H4 (cell line): Measurements from ENCODE around the gene PZP. TPM values are rescaled to one million over a fixed set of nuclear protein-coding genes. Genes with fewer than 3 reads are reported as not detected.
A peak's percentile ranks its signal among the peaks of the same experiment; 100 is the strongest.

ENCODE experiments used
- DNase-seq: peaks from one replicate; pipeline ENCODE4 v3.0.0-alpha.2; 2015; ENCODE audit warnings: low spot score
- total RNA-seq: library from RNA; depleted of rRNA; stranded (reverse); fragments of >200 nt; shearing (Covaris generic); gene quantifications from 2 replicates; pipeline ENCODE4 v1.2.3, GENCODE V29; 2014

The PZP gene
- total RNA-seq, 1 experiment from 2014 or later: not detected

DNA sequence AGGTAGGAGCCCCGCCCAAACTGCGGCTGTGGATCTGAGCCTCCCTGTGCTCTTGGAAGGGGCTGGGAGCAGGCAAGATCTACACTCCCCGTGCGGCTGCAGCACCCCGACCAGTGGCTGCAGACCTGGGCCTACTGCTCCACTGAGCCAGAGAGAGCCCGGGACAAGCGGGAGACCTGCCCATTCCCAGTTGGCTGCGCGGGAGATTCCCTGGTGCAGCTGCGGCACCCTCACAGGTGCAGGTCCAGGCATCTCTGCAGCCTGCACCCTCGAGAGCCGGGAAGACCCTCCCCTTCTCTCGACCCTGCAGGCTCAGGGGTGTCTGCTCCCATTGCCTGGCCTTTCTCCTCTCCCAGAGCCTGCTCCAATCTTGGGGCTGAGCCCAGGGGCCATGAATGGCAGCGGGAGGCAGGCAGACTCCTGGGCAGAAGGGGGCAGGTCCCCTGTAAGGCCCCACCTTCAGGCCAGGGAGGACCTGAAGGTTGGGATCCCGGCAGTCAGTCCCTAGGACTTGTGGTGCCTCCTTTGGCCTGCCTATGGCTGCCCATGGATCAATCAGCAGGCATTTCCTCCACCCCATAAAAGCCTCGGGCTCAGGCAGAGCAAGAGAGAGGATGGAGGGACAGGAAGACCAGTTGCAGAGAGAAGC, 83.7 kb downstream of the PZP start:
- no peak for DNase-seq

DNA sequence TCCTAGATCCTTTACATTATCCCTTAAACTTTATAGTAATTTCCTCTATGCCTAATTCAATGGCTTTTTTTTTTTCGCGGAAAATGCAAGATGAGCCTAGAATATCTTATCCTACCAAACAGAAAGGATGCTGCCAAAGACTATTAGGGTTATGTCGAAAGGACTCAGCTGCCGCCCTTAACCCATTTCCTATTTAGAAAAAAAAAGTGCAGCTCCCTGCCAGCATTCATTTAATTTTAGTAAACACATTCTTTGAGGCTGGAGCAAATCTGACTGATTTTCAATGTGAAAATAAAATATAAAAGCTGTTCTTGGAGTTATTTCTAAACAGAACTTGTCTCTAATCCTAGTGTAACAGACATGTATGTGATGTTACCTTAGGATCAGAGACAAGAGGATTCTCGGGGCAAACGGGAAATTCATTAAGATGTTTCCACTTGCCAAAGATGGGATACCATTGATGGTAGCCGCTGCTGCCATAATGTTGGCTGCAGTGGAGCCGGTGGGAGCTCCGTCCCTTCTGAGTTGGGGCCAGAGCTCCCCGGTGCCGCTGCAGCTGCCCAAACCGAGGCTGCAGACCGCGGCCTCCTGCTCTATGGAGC, 84.3 kb downstream of the PZP start:
- no peak for DNase-seq

DNA sequence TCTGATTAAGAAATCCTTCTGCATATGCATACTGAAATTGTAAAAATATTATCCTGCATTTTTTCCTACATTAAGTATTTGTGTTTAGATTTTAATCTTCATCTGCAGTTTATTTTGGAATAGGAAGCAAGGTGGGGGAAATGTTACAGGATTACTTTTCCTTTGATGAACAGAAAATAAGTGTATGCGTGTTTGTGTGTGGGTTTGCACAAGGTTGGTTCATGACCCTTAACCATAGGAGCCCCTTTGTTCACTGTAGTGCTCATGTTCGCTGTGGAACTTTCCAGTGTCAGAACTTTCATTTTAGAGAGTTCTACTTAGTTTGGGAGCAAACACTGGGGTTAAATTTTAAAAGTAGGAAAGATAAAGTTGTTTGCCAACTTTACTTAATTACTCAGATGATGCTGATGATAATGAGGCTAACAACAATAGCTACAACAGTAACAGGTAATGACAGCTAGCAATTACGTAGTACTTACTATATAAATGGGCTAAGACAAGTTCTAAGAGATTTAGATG, 86.0 kb downstream of the PZP start:
- no peak for DNase-seq

DNA sequence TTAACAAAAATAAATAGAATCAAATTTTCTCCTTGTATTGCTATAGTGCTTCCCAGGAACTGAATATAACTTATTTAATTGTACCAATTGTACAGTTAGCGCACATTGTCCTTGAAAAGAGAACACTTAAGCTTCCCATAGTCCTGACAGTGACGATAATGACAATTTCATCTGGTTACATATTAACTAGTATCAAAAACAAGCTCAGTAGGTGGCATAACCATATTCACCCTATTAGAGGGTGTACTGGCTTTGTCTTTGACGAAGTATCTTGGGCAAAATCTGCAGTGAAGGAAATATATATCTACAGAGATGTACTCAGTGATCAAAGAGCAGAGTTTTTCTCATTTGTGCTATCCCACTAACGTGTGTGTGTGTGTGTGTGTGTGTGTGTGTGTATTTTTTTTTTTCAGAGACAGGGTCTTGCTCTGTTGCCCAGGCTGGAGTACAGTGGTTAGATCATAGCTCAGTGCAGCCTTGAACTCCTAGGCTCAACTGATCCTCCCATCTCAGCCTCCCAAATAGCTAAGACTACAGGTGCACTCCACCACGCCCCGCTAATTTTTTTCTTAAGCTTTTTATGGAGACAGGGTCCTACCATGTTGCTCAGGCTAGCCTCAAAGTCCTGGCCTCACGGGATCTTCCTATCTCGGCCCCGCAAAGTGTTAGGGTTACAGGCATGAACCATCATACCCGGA, 87.6 kb downstream of the PZP start:
- DNase-seq: no peak

DNA sequence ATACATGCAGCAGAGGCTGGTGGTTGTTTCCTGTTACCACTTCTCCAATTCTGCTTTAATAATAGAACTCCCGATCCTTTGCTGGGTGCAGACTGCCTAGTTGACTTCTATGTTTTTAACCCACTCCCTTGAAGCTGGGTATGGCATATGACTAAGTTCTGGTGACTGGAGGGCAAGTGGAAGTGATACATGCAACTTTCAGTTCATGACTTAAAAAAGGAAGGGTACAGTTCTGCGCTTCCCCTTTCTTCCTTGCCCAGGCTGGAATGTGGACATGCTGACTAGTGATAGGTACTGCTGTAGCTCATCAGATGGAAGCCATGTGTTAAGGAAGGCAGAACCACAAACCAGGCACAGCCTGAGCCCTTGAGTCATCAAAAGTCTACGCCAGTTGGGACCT, 90.0 kb downstream of the PZP start:
- DNase-seq: no peak

- DNase-seq: peak; percentile 62
Measured at GRCh38 chr12:9115731-9116559, 92.2 kb downstream of the PZP start, which contains the start of gene A2M. TSS of gene A2M (minus strand) at chr12:9115919. CDS start at chr12:9115849, 70 bp downstream.

DNA sequence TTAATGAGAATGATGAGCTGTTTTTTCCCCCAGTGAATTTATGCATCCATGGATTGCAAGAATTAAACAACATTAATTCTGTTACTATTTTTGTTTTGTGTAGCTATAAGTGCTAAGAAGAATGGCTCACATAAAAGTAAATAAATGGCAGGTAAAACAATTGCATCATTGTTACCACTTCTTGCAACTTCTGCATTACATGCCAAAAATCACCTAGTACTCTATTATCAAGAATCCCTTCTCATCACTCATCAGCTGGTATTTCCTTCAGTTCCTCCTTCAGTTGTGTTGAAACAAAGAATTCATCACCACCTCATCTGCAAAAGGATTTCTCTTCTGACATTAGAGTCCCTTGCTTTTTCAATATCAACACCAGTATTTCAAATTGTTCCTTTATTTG, 93.2 kb downstream of the PZP start:
- DNase-seq: no peak

DNA sequence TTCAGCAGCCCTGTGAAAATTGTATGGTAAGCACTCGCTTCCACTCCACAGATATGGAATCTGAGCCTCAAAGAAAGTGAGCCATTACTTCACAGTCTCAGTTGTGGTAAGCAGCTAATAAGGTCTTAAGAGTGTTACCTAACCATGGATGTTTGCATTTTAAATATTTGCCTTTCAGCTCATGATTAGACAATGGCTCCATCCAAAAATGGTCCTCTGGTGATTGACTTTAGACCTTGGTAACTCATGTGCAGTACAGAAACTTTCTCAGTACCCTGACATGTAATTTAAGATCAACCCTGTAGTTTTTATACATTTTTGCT, 94.2 kb downstream of the PZP start:
- no peak for DNase-seq

GRCh38 chr12:9113296-9113986, 94.8 kb downstream of the PZP start:
- DNase-seq: no peak

GRCh38 chr12:9112076-9112853, 95.9 kb downstream of the PZP start:
- DNase-seq: no peak

DNA sequence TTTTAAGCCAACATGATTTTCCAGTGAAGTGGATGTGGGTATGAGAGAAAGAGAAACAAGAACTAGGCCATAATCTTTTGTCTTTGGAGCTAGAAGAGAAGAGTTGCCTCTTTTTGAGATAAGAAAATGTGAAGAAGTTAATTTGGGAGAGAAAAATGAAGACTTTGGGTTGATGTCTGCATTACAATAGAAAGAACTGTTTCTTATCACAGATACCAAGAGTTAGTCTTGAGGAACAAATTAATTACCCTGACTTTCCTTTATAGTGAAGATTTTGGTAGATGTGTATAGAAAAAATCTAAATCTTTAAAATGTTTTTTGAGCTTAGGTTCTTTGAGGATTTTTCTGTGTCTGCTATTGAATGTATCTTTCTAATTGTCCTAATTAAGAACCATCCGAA, 96.7 kb downstream of the PZP start:
- DNase-seq: no peak

DNA sequence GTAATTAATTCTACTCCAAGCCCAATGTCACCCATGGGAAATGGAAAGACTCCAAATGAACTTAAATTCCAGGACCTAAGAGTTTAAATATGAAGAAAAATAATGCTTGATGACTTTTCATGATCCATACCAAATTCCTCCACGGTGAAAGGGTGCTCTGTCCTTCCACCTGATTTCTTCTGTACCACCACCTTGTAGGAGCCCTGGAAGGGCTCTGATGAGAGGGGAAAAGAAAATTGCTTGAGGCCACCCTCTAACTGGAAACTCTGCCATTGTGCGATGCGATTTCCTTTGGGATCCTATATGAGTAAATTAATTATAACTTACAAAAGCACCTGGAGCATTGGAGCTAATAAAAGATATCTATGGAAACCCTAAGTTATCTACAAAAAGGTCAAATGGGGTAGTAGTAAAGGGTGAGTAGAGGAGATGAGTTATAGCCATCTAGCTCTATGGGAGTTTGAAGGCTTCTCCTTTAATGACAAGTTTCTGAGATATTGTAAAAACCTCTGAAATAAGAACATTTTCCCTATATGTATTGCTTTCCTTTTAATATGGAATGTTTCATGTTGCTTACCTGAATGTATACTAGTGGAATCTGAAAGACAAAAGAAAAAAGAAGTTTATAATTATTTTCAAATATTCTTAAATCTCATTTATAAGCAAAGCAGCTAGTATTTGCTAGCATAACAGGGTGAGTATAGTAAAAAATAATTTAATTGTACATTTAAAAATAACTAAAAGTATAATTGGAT, 98.3 kb downstream of the PZP start:
- no peak for DNase-seq

- DNase-seq: no peak
Measured at GRCh38 chr12:9109213-9109522, 99.0 kb downstream of the PZP start.

GRCh38 chr12:9108504-9109212, 99.5 kb downstream of the PZP start:
- no peak for DNase-seq

- no peak for DNase-seq
Measured at GRCh38 chr12:9107542-9107873, 100.7 kb downstream of the PZP start.

DNA sequence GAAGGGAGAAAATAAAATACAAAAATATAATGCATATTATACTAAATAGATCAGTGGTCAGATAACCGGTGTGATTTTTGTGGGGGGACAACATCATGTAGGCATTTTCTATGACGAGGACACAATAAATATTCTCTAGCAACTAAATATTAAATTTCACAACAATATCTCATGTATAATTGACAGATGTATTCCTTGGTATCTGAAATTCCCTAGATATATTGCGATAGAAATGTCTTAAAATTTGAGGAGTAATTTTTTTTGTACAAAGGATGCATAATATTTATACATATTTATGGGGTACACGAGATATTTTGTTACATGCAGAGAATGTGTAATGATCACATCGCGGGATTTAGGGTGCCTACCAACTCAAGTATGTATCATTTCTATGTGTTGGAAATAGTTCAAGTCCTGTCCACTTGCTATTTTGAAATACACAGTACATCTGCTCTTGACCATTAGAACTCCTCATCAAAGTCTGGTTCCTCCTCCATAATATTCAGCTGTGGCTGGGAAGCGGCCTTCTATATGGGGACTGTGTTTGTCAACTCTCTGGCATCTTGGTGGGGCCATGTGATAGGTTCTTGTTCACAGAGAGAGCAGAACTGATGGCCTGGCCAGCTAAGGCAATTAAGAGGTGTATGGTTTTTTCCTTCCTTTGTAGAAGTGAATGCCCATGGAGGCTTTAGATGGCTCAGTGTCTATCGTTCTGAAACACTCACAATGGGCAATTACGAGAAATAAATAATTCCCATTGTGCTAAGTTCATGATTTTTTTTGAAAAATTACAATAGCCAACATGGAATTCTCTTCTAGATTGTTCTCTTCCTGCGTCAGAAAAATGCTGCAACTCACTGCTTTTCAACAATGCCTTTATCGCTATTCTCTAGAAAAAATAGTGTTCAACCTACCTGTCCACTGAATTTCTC, 101.3 kb downstream of the PZP start:
- DNase-seq: no peak

- no peak for DNase-seq
Measured at GRCh38 chr12:9106067-9106466, 102.1 kb downstream of the PZP start.

GRCh38 chr12:9104767-9105423, 103.3 kb downstream of the PZP start:
- no peak for DNase-seq
